ENCODE measurements around the gene PLA2G6.

- TF ChIP-seq CTCF (IDR thresholded peaks at IDR 0.05): no peak
- no peak for TF ChIP-seq POLR2AphosphoS5 (IDR thresholded peaks at IDR 0.05)
These were observed 57.2 kb downstream of the PLA2G6 start for GRCh38 chr22:38124236-38124974.

Data from breast epithelium (tissue), 3 donors.